B cell (primary cell): Measurements from ENCODE around the gene FEV. TPM values are rescaled to one million over a fixed set of nuclear protein-coding genes. Genes with fewer than 3 reads are reported as not detected.

Experiments
- ATAC-seq: fragments of 200-7000 bp; cut with Tn5 transposase; one replicate; pipeline ENCODE4 v1.10.0; 2021; ENCODE audit warnings: low read depth, mild to moderate bottlenecking, moderate number of reproducible peaks, moderate library complexity
- CTCF ChIA-PET: fragments of 350-600 bp; sonication (Branson Sonifier 250); formaldehyde crosslinking; loops from one replicate; lab custom pipeline; 2021; ENCODE audit warnings: antibody characterized with exemption, inconsistent platforms; lab: Charles Lee
- POLR2A ChIA-PET: fragments of 350-600 bp; sonication (Branson Sonifier 250); formaldehyde crosslinking; loops from one replicate; lab custom pipeline; 2021; ENCODE audit warnings: antibody characterized with exemption; lab: Charles Lee
- DNase-seq: peaks from one replicate; pipeline ENCODE4 v3.0.0; 2013
- H2AFZ ChIP-seq: 2 replicates; pipeline ENCODE4 v1.6.1; 2012; ENCODE audit warnings: mild to moderate bottlenecking, low read depth, low read length; ENCODE audit not compliant: insufficient read depth, poor library complexity, severe bottlenecking
- H3K27ac ChIP-seq, 2 donors: 1 replicate in 1 of 2; 2 replicates in 1 of 2; pipeline ENCODE4 v1.5.1; 2012 to 2013; ENCODE audit warnings: low read length in 2 of 2, mild to moderate bottlenecking in 2 of 2, moderate library complexity in 1 of 2
- H3K27me3 ChIP-seq, 4 experiments: fragments of 200-600 bp in 1 of 4; sonication (generic) in 1 of 4; replicated peaks in 1 of 4; 1 replicate in 2 of 4; 2 replicates in 2 of 4; pipeline versions ENCODE4 v1.6.1 to v1.7.0; 2013 to 2016; ENCODE audit warnings: low read length in 3 of 4, mild to moderate bottlenecking in 2 of 4, mixed read lengths in 1 of 4, moderate library complexity in 1 of 4; ENCODE audit not compliant: insufficient read depth in 4 of 4, control insufficient read depth in 3 of 4; ENCODE audit errors: control extremely low read depth in 1 of 4
- H3K36me3 ChIP-seq, 2 experiments: replicated peaks in 1 of 2; 1 replicate in 1 of 2; 2 replicates in 1 of 2; pipeline versions ENCODE4 v1.6.1 to v1.7.1; 2013; ENCODE audit warnings: low read length in 1 of 2; ENCODE audit not compliant: insufficient read depth in 2 of 2, control insufficient read depth in 1 of 2; ENCODE audit errors: control extremely low read depth in 1 of 2, extremely low read depth in 1 of 2
- H3K4me1 ChIP-seq, 2 donors: fragments of 200-600 bp in 1 of 2; sonication (generic) in 1 of 2; 1 replicate in 1 of 2; 2 replicates in 1 of 2; pipeline versions ENCODE4 v1.5.1 to v1.6.1; 2013 to 2017; ENCODE audit warnings: low read length in 2 of 2; ENCODE audit not compliant: control insufficient read depth in 2 of 2, insufficient read depth in 2 of 2
- H3K4me2 ChIP-seq: replicated peaks from 2 replicates; pipeline ENCODE3; 2012; ENCODE audit warnings: mild to moderate bottlenecking, low read depth, low read length; ENCODE audit not compliant: poor library complexity, severe bottlenecking
- H3K4me3 ChIP-seq, 5 experiments: fragments of 200-600 bp in 1 of 5; sonication (generic) in 1 of 5; 1 replicate in 3 of 5; 2 replicates in 2 of 5; pipeline versions ENCODE4 v1.5.1 to v1.7.0; 2011 to 2016; ENCODE audit warnings: low read length in 4 of 5, mild to moderate bottlenecking in 4 of 5, low read depth in 2 of 5, control low read depth in 1 of 5, moderate library complexity in 1 of 5; ENCODE audit not compliant: insufficient read depth in 1 of 5; ENCODE audit errors: control extremely low read depth in 1 of 5, extremely low read depth in 1 of 5
- H3K79me2 ChIP-seq: fragments of 200-600 bp; sonication (generic); one replicate; pipeline ENCODE4 v1.6.0; 2016; ENCODE audit warnings: low read length; ENCODE audit not compliant: control insufficient read depth, insufficient read depth
- H3K9ac ChIP-seq: fragments of 200-600 bp; sonication (generic); 2 replicates; pipeline ENCODE4 v1.6.1; 2017; ENCODE audit warnings: mild to moderate bottlenecking, low read length, moderate library complexity
- H3K9me3 ChIP-seq, 3 donors: one replicate each; pipeline versions ENCODE4 v1.6.1 to v1.7.1; 2013; ENCODE audit warnings: low read length in 2 of 3; ENCODE audit not compliant: control insufficient read depth in 2 of 3, insufficient read depth in 1 of 3; ENCODE audit errors: control extremely low read depth in 1 of 3
- H4K20me1 ChIP-seq: 2 replicates; pipeline ENCODE4 v1.6.0; 2012; ENCODE audit warnings: mild to moderate bottlenecking, low read length; ENCODE audit not compliant: insufficient read depth, control insufficient read depth, poor library complexity, severe bottlenecking
- H3K27ac Mint-ChIP-seq: one replicate; pipeline ENCODE4 v1.8.0; 2021; ENCODE audit warnings: mixed read lengths
- H3K27me3 Mint-ChIP-seq: one replicate; pipeline ENCODE4 v1.8.0; 2021; ENCODE audit warnings: mixed read lengths
- H3K4me1 Mint-ChIP-seq: one replicate; pipeline ENCODE4 v1.8.0; 2021; ENCODE audit warnings: mixed read lengths
- H3K4me3 Mint-ChIP-seq: one replicate; pipeline ENCODE4 v1.8.0; 2021; ENCODE audit warnings: mixed read lengths
- H3K9me3 Mint-ChIP-seq: one replicate; pipeline ENCODE4 v1.8.0; 2022; ENCODE audit warnings: mixed read lengths; ENCODE audit not compliant: insufficient read depth
- CTCF ChIP-seq: fragments of 200-600 bp; IDR thresholded peaks from one replicate; pipeline ENCODE4 v1.8.0; 2022; ENCODE audit warnings: antibody characterized with exemption, mild to moderate bottlenecking
- EZH2 ChIP-seq: IDR thresholded peaks from 2 replicates; pipeline ENCODE4 v1.6.1; 2012; ENCODE audit warnings: borderline replicate concordance, low read depth, mild to moderate bottlenecking, moderate library complexity, low read length; ENCODE audit not compliant: insufficient read depth, poor library complexity, severe bottlenecking
- WGBS: methylation state at CpG from one replicate; pipeline ENCODE4 v1.1.5; 2013; ENCODE audit warnings: missing lambda C conversion rate; ENCODE audit not compliant: insufficient coverage; 5-methylcytosine and 5-hydroxymethylcytosine counted together
- intact Hi-C: fragments of 100-400 bp; cut with micrococcal nuclease; formaldehyde crosslinking; loops from one replicate; pipeline ENCODE4 v1.10.0; 2022
- polyA plus RNA-seq: library from polyadenylated mRNA; depleted of rRNA; stranded (reverse); fragments of >200 nt; gene quantifications from 2 replicates; pipeline ENCODE4 v1.2.3, GENCODE V29; 2012
- total RNA-seq, 2 donors: library from RNA; stranded (reverse); fragments of 120-200 nt in 1 of 2; gene quantifications; 1 replicate in 1 of 2; 2 replicates in 1 of 2; pipeline versions ENCODE4 v1.2.3 to v1.2.4, GENCODE V29; 2013 to 2022

FEV gene
- total and polyA plus RNA-seq, 2 donors (not counting 1 experiment from before 2014, with no cell fraction given): not detected

- POLR2A ChIA-PET: no interaction called here
Measured at GRCh38 chr2:218999021-218999880, 14.3 kb upstream of the FEV start.

More at GRCh38 chr2:218999021-218999880, 14.3 kb upstream of the FEV start:
- no peak overlapping the region for H3K27ac Mint-ChIP-seq
- no peak overlapping the region for H3K27ac ChIP-seq
- H3K36me3 ChIP-seq: no peaks in the 10 kb centered on the region
- no peak overlapping the region for H3K4me2 ChIP-seq
- H3K27me3 ChIP-seq: peaks cover 0 to 90% (median 56%) of the 10 kb centered on the region in 4 experiments
- H2AFZ ChIP-seq: no peak overlapping the region
- H3K9ac ChIP-seq: no peak overlapping the region
- H3K4me1 Mint-ChIP-seq: peaks cover 28% of the 10 kb centered on the region
- peaks cover 35 to 56% of the 10 kb centered on the region in 2 donors for H3K4me1 ChIP-seq
- TF ChIP-seq EZH2 (no peak), CTCF (no peak)
- H3K9me3 Mint-ChIP-seq: no peaks in the 10 kb centered on the region
- peaks cover 0 to 31% (median 0%) of the 10 kb centered on the region in 3 donors for H3K9me3 ChIP-seq
- CTCF ChIA-PET: interaction anchor here (0.6 kb wide), 1 partner anchor 19 kb away, joined by 3 read pairs; no protein-coding TSS in a partner anchor
- no peaks in the 10 kb centered on the region for H3K79me2 ChIP-seq
- ATAC-seq: no peak
- no peak for DNase-seq
- peaks cover 60% of the 10 kb centered on the region for H3K27me3 Mint-ChIP-seq
- no peak overlapping the region for H3K4me3 Mint-ChIP-seq
- 58% methylated on average over 5 of the region's 10 CpGs for WGBS
- H4K20me1 ChIP-seq: no peaks in the 10 kb centered on the region
- H3K4me3 ChIP-seq: no peak overlapping the region
- intact Hi-C loops: loop anchor here (10.0 kb wide), 1 partner anchor 56 kb away; no protein-coding TSS in a partner anchor
